ENCODE measurements around the gene BOLA2B. TPM values are rescaled to one million over a fixed set of nuclear protein-coding genes. Genes with fewer than 3 reads are reported as not detected.
A peak's percentile ranks its signal among the peaks of the same experiment; 100 is the strongest.
"Not testable (repeated sequence)": the region's sequence is repeated elsewhere in the genome, so short reads cannot be mapped to it uniquely, and the experiment has no call there.

The BOLA2B gene
- total RNA-seq, 5 donors from 2014 or later (not counting 1 experiment from before 2014, with no cell fraction given) = 47.0 to 115 (median 100) TPM

DNA sequence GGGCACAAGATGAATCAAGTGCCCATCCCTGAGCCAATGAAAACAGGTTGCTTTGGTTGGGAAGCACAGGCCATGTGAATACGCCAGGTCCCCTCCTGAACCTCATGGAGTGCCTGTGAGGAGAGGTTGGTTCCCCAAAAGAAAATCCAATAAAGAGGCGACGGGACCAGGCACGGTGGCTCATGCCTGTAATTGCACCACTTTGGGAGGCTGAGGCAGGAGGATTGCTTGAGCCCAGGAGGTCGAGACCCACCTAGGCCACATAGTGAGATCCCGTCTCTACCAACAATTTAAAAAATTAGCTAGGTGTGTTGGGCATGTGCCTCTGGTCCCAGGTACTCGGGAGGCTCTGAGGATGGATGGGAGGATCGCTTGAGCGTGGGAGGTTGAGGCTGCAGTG lies 13.5 kb downstream of the BOLA2B start:
- Histone ChIP-seq H3K4me1 (ENCODE audit: control insufficient read depth in 1 of 2, extremely low read depth in 1 of 2, insufficient read depth in 2 of 2, low read length in 2 of 2) (peaks cover 2 to 20% of the 10 kb centered on the region in 2 experiments), H3K27me3 (replicated peaks in 1 of 2; ENCODE audit: control insufficient read depth in 2 of 2, extremely low read depth in 1 of 2, insufficient read depth in 2 of 2, low read length in 1 of 2) (no peaks in the 10 kb centered on the region), H3K9me3 (no peaks in the 10 kb centered on the region), H3K27ac (ENCODE audit: low read length) (no peak overlapping the region), H3K36me3 (ENCODE audit: control insufficient read depth in 2 of 2, extremely low read depth in 1 of 2, insufficient read depth in 1 of 2, low read length in 1 of 2) (peaks cover 3 to 9% of the 10 kb centered on the region in 2 donors), H3K4me3 (ENCODE audit: control insufficient read depth in 1 of 2, extremely low read depth in 1 of 2, low read length in 1 of 2) (no peak overlapping the region)
- H3K4me1 Mint-ChIP-seq = peaks cover 10 to 20% (median 15%) of the 10 kb centered on the region in 3 donors
- H3K27me3 Mint-ChIP-seq = no peaks in the 10 kb centered on the region
- CTCF ChIA-PET = interaction anchor here (0.6 to 0.7 kb wide), 3 partner anchors 34 to 458 kb away, joined by 3 to 5 read pairs (median 5); no protein-coding TSS in a partner anchor
- DNase-seq = no peak
- H3K4me3 Mint-ChIP-seq = no peak overlapping the region
- no peaks in the 10 kb centered on the region for H3K9me3 Mint-ChIP-seq
- no peak for ATAC-seq (replicated peaks in 1 of 4)
- POLR2A ChIA-PET = no interaction called here
- 98% methylated on average over 7 of the region's 9 CpGs for WGBS (ENCODE audit: insufficient coverage)
- peaks cover 11% of the 10 kb centered on the region for H3K36me3 Mint-ChIP-seq
- H3K27ac Mint-ChIP-seq = peak overlapping the region in 1 of 2 donors; percentile 34

DNA sequence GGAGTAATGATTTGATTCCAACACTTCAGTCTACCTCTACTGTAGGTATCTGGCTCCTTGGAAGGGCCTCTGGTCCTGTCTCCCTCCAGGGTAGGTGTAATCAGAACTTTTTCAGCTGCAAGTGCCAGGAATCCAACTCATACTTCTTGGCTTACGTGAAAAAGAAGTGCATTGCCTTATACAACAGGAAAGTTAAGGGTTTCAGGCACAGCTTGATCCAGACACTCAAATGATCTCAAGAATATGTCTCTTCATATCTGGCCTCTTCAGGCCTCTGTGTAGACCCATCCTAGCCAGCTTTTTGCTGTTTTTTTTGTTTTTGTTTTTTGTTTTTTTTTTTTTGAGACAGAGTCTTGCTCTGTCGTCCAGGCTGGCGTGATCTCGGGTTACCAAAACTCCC lies 14.3 kb downstream of the BOLA2B start:
- H3K27me3 Mint-ChIP-seq = no peaks in the 10 kb centered on the region
- peaks cover 3% of the 10 kb centered on the region for H3K36me3 Mint-ChIP-seq
- no peak for ATAC-seq (replicated peaks in 1 of 4)
- H3K4me3 Mint-ChIP-seq = no peak overlapping the region
- no peak overlapping the region for H3K4me3 ChIP-seq (ENCODE audit: control insufficient read depth in 1 of 2, extremely low read depth in 1 of 2, low read length in 1 of 2)
- H3K27ac ChIP-seq (ENCODE audit: low read length) = no peak overlapping the region
- peaks cover 2 to 17% of the 10 kb centered on the region in 2 experiments for H3K4me1 ChIP-seq (ENCODE audit: control insufficient read depth in 1 of 2, extremely low read depth in 1 of 2, insufficient read depth in 2 of 2, low read length in 2 of 2)
- ChIA-PET POLR2A (no interaction called here), CTCF (no interaction called here)
- H3K27ac Mint-ChIP-seq = no peak overlapping the region
- 86% methylated on average over 1 of the region's 4 CpGs for WGBS (ENCODE audit: insufficient coverage)
- H3K9me3 Mint-ChIP-seq = no peaks in the 10 kb centered on the region
- H3K4me1 Mint-ChIP-seq = peaks cover 10 to 15% (median 12%) of the 10 kb centered on the region in 3 donors
- peaks cover 0 to 2% of the 10 kb centered on the region in 2 donors for H3K36me3 ChIP-seq (ENCODE audit: control insufficient read depth in 2 of 2, extremely low read depth in 1 of 2, insufficient read depth in 1 of 2, low read length in 1 of 2)
- no peaks in the 10 kb centered on the region for H3K27me3 ChIP-seq (replicated peaks in 1 of 2; ENCODE audit: control insufficient read depth in 2 of 2, extremely low read depth in 1 of 2, insufficient read depth in 2 of 2, low read length in 1 of 2)
- no peak for DNase-seq
- no peaks in the 10 kb centered on the region for H3K9me3 ChIP-seq

DNA sequence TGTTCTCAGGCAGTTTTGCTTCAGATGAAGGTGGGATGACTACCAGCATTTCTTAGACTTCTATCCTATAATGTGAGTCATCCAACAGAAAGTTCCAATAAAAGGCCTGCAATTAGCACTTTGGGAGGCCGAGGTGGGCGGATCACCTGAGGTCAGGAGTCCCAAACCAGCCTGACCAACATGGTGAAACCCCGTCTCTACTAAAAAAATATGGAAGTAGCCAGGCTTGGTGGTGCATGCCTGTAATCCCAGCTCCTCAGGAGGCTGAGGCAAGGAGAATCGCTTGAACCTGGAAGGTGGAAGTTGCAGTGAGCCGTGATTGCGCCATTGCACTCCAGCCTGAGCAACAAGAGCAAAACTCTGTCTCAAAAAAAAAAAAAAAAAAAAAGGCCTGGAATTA lies 16.6 kb downstream of the BOLA2B start:
- CTCF ChIA-PET = not testable (repeated sequence)

DNA sequence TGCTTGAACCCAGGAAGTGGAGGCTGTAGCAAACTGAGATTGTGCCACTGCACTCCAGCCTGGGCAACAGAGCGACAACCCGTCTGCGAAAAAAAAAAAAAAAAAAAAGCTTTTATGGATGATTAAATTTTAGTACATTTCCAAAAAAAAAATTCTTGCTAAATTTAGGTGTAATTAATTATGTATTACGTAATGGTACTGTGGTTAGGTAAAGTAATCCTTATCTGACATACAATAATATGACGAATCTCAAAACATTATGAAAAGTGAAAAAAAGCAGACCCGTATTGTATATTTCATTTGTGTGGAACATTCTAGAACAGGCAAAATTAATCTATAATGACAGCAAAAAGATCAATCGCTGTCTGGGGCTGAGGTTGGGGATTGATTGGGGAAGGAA lies 20.4 kb downstream of the BOLA2B start:
- Mint-ChIP-seq H3K36me3 (no peaks in the 10 kb centered on the region), H3K27ac (no peak overlapping the region), H3K27me3 (no peaks in the 10 kb centered on the region), H3K9me3 (no peaks in the 10 kb centered on the region), H3K4me3 (no peak overlapping the region), H3K4me1 (peaks cover 0 to 2% (median 0%) of the 10 kb centered on the region in 3 donors)
- Histone ChIP-seq H3K27me3 (replicated peaks in 1 of 2; ENCODE audit: control insufficient read depth in 2 of 2, extremely low read depth in 1 of 2, insufficient read depth in 2 of 2, low read length in 1 of 2) (no peaks in the 10 kb centered on the region), H3K4me3 (ENCODE audit: control insufficient read depth in 1 of 2, extremely low read depth in 1 of 2, low read length in 1 of 2) (no peak overlapping the region), H3K27ac (ENCODE audit: low read length) (no peak overlapping the region), H3K9me3 (no peaks in the 10 kb centered on the region), H3K36me3 (ENCODE audit: control insufficient read depth in 2 of 2, extremely low read depth in 1 of 2, insufficient read depth in 1 of 2, low read length in 1 of 2) (no peaks in the 10 kb centered on the region), H3K4me1 (ENCODE audit: control insufficient read depth in 1 of 2, extremely low read depth in 1 of 2, insufficient read depth in 2 of 2, low read length in 2 of 2) (no peaks in the 10 kb centered on the region)
- no CpG with 5 or more reads among the region's 7 CpGs for WGBS (ENCODE audit: insufficient coverage)
- ATAC-seq (replicated peaks in 1 of 4) (no peak), DNase-seq (no peak)
- POLR2A ChIA-PET = no interaction called here
- CTCF ChIA-PET = no interaction called here

More for the DNA sequence above, 16.6 kb downstream of the BOLA2B start:
- WGBS (ENCODE audit: insufficient coverage) = 100% methylated on average over 4 of the region's 6 CpGs
- ATAC-seq (replicated peaks in 1 of 4); DNase-seq; H3K27ac Mint-ChIP-seq; H3K27ac ChIP-seq (ENCODE audit: low read length); H3K4me1 ChIP-seq (ENCODE audit: control insufficient read depth in 1 of 2, extremely low read depth in 1 of 2, insufficient read depth in 2 of 2, low read length in 2 of 2); POLR2A ChIA-PET; H3K27me3 Mint-ChIP-seq; H3K9me3 Mint-ChIP-seq; H3K4me3 Mint-ChIP-seq; H3K27me3 ChIP-seq (replicated peaks in 1 of 2; ENCODE audit: control insufficient read depth in 2 of 2, extremely low read depth in 1 of 2, insufficient read depth in 2 of 2, low read length in 1 of 2); H3K9me3 ChIP-seq; H3K36me3 ChIP-seq (ENCODE audit: control insufficient read depth in 2 of 2, extremely low read depth in 1 of 2, insufficient read depth in 1 of 2, low read length in 1 of 2); H3K4me1 Mint-ChIP-seq; H3K36me3 Mint-ChIP-seq; H3K4me3 ChIP-seq (ENCODE audit: control insufficient read depth in 1 of 2, extremely low read depth in 1 of 2, low read length in 1 of 2): not testable (repeated sequence)

DNA sequence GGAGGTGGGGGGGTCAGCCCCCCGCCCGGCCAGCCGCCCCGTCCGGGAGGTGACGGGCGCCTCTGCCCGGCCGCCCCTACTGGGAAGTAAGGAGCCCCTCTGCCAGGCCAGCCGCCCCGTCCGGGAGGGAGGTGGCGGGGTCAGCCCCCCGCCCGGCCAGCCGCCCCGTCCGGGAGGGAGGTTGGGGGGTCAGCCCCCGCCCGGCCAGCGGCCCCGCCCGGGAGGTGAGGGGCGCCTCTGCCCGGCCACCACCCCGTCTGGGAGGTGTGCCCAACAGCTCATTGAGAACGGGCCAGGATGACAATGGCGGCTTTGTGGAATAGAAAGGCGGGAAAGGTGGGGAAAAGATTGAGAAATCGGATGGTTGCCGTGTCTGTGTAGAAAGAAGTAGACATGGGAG lies 23.3 kb downstream of the BOLA2B start:
- POLR2A ChIA-PET; H3K4me3 ChIP-seq (ENCODE audit: control insufficient read depth in 1 of 2, extremely low read depth in 1 of 2, low read length in 1 of 2); H3K27me3 ChIP-seq (replicated peaks in 1 of 2; ENCODE audit: control insufficient read depth in 2 of 2, extremely low read depth in 1 of 2, insufficient read depth in 2 of 2, low read length in 1 of 2); H3K36me3 ChIP-seq (ENCODE audit: control insufficient read depth in 2 of 2, extremely low read depth in 1 of 2, insufficient read depth in 1 of 2, low read length in 1 of 2); CTCF ChIA-PET; ATAC-seq (replicated peaks in 1 of 4); H3K27me3 Mint-ChIP-seq; H3K27ac ChIP-seq (ENCODE audit: low read length); H3K9me3 ChIP-seq; H3K36me3 Mint-ChIP-seq; H3K27ac Mint-ChIP-seq; H3K9me3 Mint-ChIP-seq; H3K4me3 Mint-ChIP-seq; DNase-seq: not testable (repeated sequence)
- no CpG with 5 or more reads among the region's 31 CpGs for WGBS (ENCODE audit: insufficient coverage)
- H3K4me1 ChIP-seq (ENCODE audit: control insufficient read depth in 1 of 2, extremely low read depth in 1 of 2, insufficient read depth in 2 of 2, low read length in 2 of 2) = peaks cover 7 to 24% of the 10 kb centered on the region in 2 experiments
- H3K4me1 Mint-ChIP-seq = peaks cover 17 to 24% (median 24%) of the 10 kb centered on the region in 3 donors

DNA sequence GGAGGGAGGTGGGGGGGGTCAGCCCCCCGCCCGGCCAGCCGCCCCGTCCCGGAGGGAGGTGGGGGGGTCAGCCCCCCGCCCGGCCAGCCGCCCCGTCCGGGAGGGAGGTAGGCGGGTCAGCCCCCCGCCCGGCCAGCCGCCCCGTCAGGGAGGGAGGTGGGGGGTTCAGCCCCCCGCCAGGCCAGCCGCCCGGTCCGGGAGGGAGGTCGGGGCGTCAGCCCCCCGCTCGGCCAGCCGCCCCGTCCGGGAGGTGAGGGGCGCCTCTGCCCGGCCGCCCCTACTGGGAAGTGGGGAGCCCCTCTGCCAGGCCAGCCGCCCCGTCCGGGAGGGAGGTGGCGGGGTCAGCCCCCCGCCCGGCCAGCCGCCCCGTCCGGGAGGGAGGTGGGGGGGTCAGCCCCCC lies 24.1 kb downstream of the BOLA2B start:
- H3K9me3 ChIP-seq; DNase-seq; H3K4me3 Mint-ChIP-seq; CTCF ChIA-PET; H3K36me3 Mint-ChIP-seq; ATAC-seq (replicated peaks in 1 of 4); H3K27ac ChIP-seq (ENCODE audit: low read length); H3K9me3 Mint-ChIP-seq; H3K4me3 ChIP-seq (ENCODE audit: control insufficient read depth in 1 of 2, extremely low read depth in 1 of 2, low read length in 1 of 2); H3K27ac Mint-ChIP-seq; H3K27me3 Mint-ChIP-seq; POLR2A ChIA-PET; H3K36me3 ChIP-seq (ENCODE audit: control insufficient read depth in 2 of 2, extremely low read depth in 1 of 2, insufficient read depth in 1 of 2, low read length in 1 of 2); H3K27me3 ChIP-seq (replicated peaks in 1 of 2; ENCODE audit: control insufficient read depth in 2 of 2, extremely low read depth in 1 of 2, insufficient read depth in 2 of 2, low read length in 1 of 2): not testable (repeated sequence)
- H3K4me1 ChIP-seq (ENCODE audit: control insufficient read depth in 1 of 2, extremely low read depth in 1 of 2, insufficient read depth in 2 of 2, low read length in 2 of 2) = peaks cover 7 to 28% of the 10 kb centered on the region in 2 experiments
- peaks cover 20 to 30% (median 29%) of the 10 kb centered on the region in 3 donors for H3K4me1 Mint-ChIP-seq
- 97% methylated on average over 7 of the region's 38 CpGs for WGBS (ENCODE audit: insufficient coverage)

- H3K9me3 Mint-ChIP-seq; H3K27me3 Mint-ChIP-seq; H3K4me3 Mint-ChIP-seq; H3K36me3 Mint-ChIP-seq; H3K36me3 ChIP-seq (ENCODE audit: control insufficient read depth in 2 of 2, extremely low read depth in 1 of 2, insufficient read depth in 1 of 2, low read length in 1 of 2); H3K27ac ChIP-seq (ENCODE audit: low read length); H3K4me3 ChIP-seq (ENCODE audit: control insufficient read depth in 1 of 2, extremely low read depth in 1 of 2, low read length in 1 of 2); H3K27me3 ChIP-seq (replicated peaks in 1 of 2; ENCODE audit: control insufficient read depth in 2 of 2, extremely low read depth in 1 of 2, insufficient read depth in 2 of 2, low read length in 1 of 2); CTCF ChIA-PET; POLR2A ChIA-PET; H3K9me3 ChIP-seq; H3K27ac Mint-ChIP-seq; DNase-seq; ATAC-seq (replicated peaks in 1 of 4): not testable (repeated sequence)
- H3K4me1 ChIP-seq (ENCODE audit: control insufficient read depth in 1 of 2, extremely low read depth in 1 of 2, insufficient read depth in 2 of 2, low read length in 2 of 2) = peaks cover 7 to 31% of the 10 kb centered on the region in 2 experiments
- peaks cover 20 to 31% (median 30%) of the 10 kb centered on the region in 3 donors for H3K4me1 Mint-ChIP-seq
- no CpG with 5 or more reads among the region's 29 CpGs for WGBS (ENCODE audit: insufficient coverage)
These were observed 24.7 kb downstream of the BOLA2B start for GRCh38 chr16:30168746-30169145.
